K562 (cell line): ENCODE measurements around the gene ZNF267. TPM values are rescaled to one million over a fixed set of nuclear protein-coding genes. Genes with fewer than 3 reads are reported as not detected.

ENCODE experiments used
- CHAMP1 ChIP-seq: fragments of 450-650 bp; IDR thresholded peaks from 2 replicates; pipeline ENCODE4 v1.6.1; 2016; ENCODE audit warnings: mild to moderate bottlenecking
- CHD7 ChIP-seq: fragments of 200-600 bp; sonication (generic); IDR thresholded peaks from one replicate; pipeline ENCODE4 v1.6.1; 2012; ENCODE audit warnings: mild to moderate bottlenecking, low read depth, low read length, inconsistent platforms
- CTBP1 ChIP-seq: fragments of 450-650 bp; IDR thresholded peaks from 2 replicates; pipeline ENCODE4 v1.6.1; 2016; ENCODE audit warnings: borderline replicate concordance
- IRF2 ChIP-seq: sonication (generic); formaldehyde crosslinking; IDR thresholded peaks from 2 replicates; pipeline ENCODE4 v1.8.1; 2022; ENCODE audit warnings: mild to moderate bottlenecking, missing genetic modification reagents
- POLR2A ChIP-seq: fragments of 450-650 bp; conservative IDR thresholded peaks from 2 replicates; pipeline ENCODE4 v1.6.1; 2016
- RBBP5 ChIP-seq: fragments of 200-600 bp; sonication (generic); IDR thresholded peaks from 2 replicates; pipeline ENCODE4 v1.6.1; 2012; ENCODE audit warnings: borderline replicate concordance, mild to moderate bottlenecking, low read length, control low read depth, inconsistent platforms; ENCODE audit not compliant: insufficient read depth, poor library complexity, severe bottlenecking
- UBTF ChIP-seq, 2 experiments: IDR thresholded peaks; 2 replicates each; pipeline ENCODE4 v1.6.1; 2012; ENCODE audit warnings: improper control_type of control experiment in 2 of 2, low read depth in 2 of 2, low read length in 2 of 2, borderline replicate concordance in 1 of 2
- VEZF1 ChIP-seq: fragments of 200-800 bp; sonication (Bioruptor generic); IDR thresholded peaks from 2 replicates; pipeline ENCODE4 v1.6.1; 2017; ENCODE audit warnings: missing genetic modification characterization, missing compliant biosample characterization
- ZFP1 ChIP-seq: fragments of 450-650 bp; formaldehyde crosslinking; IDR thresholded peaks from 2 replicates; pipeline ENCODE4 v1.4.0; 2020; ENCODE audit warnings: mild to moderate bottlenecking, mixed read lengths
- polyA plus RNA-seq, 8 experiments: library from polyadenylated mRNA; depleted of rRNA in 4 of 8; stranded (reverse) in 5 of 8; unstranded in 3 of 8; fragments of >200 nt; fragmentation: Nextera tagmentation in 2 of 8; fragmentation: Illumina TruSeq in 1 of 8; extraction: Ambion mirVana in 2 of 8; extraction: Trizol in 1 of 8; gene quantifications; 2 replicates each; pipeline versions ENCODE4 v1.2.1 to v1.2.3, GENCODE V29; 2011 to 2014; ENCODE audit warnings: inconsistent platforms in 1 of 8, missing spikeins in 1 of 8
- total RNA-seq, 7 experiments: library from RNA; depleted of rRNA in 6 of 7; stranded (reverse); fragments of >200 nt in 6 of 7; fragmentation: Illumina TruSeq in 2 of 7; extraction: Trizol in 2 of 7; gene quantifications; 2 replicates each; pipeline versions ENCODE4 v1.2.1 to v1.2.3, GENCODE V29; 2011 to 2021; ENCODE audit warnings: low replicate concordance in 1 of 7

The ZNF267 gene
- total and polyA plus RNA-seq, 9 of the 15 experiments (the other 6 are each of a cell fraction or from before 2014, with no cell fraction given), result 14.6 to 38.8 (median 21.5) TPM

GRCh38 chr16:31880322-31880979 lies 6.8 kb downstream of the ZNF267 start (continued):
- TF ChIP-seq CHD7 (no peak), CHAMP1 (no peak), RBBP5 (no peak), UBTF (IDR thresholded peaks at IDR 0.05; ENCODE audit: borderline replicate concordance in 1 of 2, low read depth in 2 of 2, low read length in 2 of 2) (no peak), VEZF1 (CRISPR knock-in tag) (peak; percentile 39; the same call in 1 of the 2 replicates), POLR2A (peak; percentile 67), ZFP1 (CRISPR knock-in tag) (no peak), CTBP1 (peak; percentile 57; the same call in 1 of the 2 replicates), IRF2 (CRISPR knock-in tag) (no peak)
